Measurements from ENCODE around the gene CMSS1.
A peak's percentile ranks its signal among the peaks of the same experiment; 100 is the strongest.

CMSS1 gene

DNA sequence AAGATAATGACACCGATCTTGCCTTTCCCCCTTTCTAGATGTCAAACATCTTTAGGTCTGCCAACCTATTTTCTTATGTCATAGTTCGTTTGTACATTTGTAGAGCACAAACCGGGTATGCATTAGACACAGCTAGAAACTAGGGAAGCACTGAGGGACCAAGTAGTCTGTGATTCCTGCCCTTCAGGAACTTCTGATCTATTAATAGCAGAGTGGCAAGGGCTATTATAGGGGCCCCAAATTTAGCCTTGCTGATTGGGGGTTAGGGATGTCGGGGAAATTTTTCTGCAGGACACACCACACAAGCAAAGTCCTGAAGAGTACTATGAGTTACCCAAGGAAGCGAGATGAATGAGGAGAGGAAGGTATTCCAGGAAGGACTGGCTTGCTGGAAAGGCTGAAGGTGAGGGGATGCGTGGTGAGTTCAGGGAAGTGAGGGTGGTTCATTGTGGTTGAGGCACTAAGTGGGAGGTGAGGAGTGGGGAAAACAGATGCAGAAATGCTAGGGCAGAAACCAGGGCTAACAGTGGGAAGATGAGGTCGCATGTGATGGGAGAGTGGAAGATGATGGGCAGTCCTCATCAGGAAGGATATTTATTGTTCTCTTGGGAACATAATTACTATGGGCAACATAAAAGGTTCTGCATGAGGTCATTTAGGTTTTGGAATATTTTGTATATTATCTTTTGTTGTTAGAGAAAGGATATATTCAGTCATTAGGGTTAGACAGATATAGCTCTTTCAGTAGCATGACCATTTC, 144.3 kb downstream of the CMSS1 start:
- TF ChIP-seq, protein P1, sequence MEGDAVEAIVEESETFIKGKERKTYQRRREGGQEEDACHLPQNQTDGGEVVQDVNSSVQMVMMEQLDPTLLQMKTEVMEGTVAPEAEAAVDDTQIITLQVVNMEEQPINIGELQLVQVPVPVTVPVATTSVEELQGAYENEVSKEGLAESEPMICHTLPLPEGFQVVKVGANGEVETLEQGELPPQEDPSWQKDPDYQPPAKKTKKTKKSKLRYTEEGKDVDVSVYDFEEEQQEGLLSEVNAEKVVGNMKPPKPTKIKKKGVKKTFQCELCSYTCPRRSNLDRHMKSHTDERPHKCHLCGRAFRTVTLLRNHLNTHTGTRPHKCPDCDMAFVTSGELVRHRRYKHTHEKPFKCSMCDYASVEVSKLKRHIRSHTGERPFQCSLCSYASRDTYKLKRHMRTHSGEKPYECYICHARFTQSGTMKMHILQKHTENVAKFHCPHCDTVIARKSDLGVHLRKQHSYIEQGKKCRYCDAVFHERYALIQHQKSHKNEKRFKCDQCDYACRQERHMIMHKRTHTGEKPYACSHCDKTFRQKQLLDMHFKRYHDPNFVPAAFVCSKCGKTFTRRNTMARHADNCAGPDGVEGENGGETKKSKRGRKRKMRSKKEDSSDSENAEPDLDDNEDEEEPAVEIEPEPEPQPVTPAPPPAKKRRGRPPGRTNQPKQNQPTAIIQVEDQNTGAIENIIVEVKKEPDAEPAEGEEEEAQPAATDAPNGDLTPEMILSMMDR (IDR thresholded peaks at IDR 0.05): no peak
- H3K4me3 ChIP-seq: no peak overlapping the region
- no peak for DNase-seq (ENCODE audit: low spot score)
- peak overlapping the region; percentile 50 to 61 for H3K27ac ChIP-seq

DNA sequence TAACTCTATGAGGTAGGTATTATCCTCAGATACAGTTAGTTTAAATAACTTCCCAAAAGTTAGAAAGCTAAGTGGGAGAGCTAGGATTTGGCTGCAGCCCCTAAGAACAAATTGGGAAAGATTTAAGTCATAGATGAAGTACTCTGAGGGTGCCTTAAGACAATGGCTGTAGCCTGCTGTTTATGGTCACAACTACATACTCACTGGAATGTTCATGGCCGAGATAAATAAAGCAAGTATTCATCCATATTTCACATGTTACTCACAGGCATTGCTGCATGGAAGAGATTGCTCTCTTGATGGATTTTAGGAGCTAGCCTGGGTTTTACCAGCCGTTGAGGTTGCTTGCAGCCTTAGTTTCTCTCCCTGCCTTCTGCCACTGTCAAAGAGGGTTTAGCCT, 145.0 kb downstream of the CMSS1 start:
- no peak for DNase-seq (ENCODE audit: low spot score)
- Histone ChIP-seq H3K27ac (peak overlapping the region in 1 of 2 donors; percentile 63), H3K4me3 (no peak overlapping the region)
- TF ChIP-seq, protein P1 (IDR thresholded peaks at IDR 0.05): no peak

DNA sequence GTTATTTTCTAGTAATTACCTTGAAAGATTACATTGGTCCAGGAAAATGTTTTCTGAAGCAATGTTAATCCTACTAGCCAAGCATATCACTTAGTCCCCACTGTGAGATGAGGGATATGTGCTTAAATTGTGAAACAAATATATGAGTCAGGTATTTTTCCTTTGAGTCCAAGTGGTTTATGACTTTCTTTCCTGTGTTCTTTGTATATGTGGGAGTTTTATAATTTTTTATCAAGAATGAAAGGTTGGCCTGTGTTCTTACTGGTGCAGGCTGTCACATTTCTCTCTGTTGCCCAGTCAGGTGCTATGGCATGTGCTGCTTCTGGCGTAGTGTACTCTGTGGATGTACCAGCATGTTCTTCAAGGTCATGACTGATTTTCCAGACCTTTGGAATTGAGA, 147.4 kb downstream of the CMSS1 start:
- no peak for DNase-seq (ENCODE audit: low spot score)
- Histone ChIP-seq H3K27ac (peak overlapping the region; percentile 73 to 88), H3K4me3 (no peak overlapping the region)
- TF ChIP-seq, protein P1 (IDR thresholded peaks at IDR 0.05): no peak

DNA sequence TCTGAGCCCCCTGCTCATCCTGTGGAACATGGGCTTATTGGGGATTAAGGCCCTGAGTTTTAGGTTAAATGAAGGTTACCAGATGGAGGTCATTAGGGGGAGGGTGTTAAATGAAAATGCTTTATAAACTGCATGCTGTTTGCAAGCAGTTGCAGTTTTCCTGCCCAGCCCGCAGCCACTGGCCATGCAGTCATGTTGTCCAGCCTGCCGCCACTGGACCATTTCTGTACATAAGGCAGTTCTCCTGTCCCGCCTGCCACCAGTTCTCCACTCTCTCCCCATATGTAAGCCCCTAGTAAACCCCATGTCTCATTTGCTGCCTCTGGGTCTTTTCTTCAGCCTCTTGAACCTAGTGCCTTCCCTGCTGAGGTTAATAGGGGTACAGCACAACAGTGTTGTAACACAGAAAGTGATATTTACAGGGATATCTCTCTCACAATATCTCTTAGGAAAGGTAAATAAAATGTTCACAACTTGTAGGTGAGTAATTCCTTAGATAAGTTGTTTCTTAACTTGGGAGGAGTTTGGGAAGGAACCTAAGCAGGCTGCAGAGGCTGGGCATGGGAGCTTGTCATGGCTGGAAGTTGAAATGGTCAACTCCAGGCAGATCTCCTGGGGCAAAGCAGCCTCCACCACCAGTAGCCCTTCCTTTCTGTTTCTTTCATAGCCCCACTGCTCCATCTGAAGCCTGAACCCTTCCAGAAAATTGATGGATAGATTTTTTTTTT, 148.2 kb downstream of the CMSS1 start:
- no peak for DNase-seq (ENCODE audit: low spot score)
- TF ChIP-seq, protein P1 (IDR thresholded peaks at IDR 0.05): no peak
- Histone ChIP-seq H3K4me3 (no peak overlapping the region), H3K27ac (peak overlapping the region; percentile 73 to 88)

DNA sequence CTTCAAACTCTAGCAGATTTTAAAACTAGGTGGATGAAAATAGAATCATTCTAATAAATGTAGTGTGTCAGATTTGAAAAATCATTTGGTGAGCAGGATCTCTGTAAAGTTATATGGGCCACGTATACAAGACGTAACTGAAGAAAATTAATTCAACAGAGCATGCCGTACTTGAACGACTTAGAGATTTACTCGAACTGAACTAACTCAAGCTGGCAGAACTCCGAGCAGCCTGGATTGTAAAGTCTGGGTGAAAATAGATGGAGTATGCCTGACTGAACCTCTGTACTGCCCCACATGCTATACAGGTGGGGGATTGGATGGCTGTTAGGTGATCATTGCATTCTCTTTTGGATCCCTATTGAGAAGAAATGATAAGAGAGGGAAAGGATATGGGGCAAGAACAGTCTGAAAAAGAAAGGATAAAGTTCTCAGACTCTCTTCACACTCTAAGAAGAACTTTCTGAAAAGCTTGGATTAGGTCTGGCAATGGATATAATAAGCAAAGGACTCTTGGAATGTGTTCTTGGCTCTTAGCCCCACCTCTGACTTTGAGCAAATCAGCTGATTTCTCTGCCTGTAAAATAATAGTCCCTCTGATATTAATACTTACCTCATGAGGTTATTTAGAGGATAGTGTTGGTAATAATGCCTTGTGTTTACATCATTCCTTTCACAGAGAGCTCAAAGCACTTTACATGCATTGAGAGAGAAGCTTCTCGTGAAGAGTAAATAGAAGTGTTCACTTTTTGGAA, 149.2 kb downstream of the CMSS1 start:
- no peak for DNase-seq (ENCODE audit: low spot score)
- Histone ChIP-seq H3K27ac (peak overlapping the region; percentile 73 to 88), H3K4me3 (peak overlapping the region; percentile 54)

DNA sequence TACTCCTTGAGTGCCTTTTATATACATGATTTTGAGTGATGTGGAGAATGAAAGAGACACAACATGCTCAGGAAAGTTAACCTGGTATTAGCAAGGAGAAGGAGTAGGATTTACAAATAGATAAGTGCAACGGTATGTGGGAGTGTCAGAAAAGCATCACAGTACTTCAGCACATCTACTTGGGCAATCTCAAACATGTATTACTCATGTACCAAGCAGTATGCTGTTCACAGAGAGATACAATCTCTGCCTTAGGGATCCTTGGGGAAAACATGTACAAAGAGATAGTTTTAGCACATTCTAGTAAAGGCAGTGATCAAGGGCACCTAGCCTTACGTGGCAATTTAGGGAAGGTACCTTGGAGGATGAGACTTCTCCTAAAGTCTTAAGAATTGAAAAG, 150.1 kb downstream of the CMSS1 start:
- TF ChIP-seq, protein P1 (IDR thresholded peaks at IDR 0.05): no peak
- Histone ChIP-seq H3K4me3 (no peak overlapping the region), H3K27ac (peak overlapping the region; percentile 73 to 88)
- no peak for DNase-seq (ENCODE audit: low spot score)

More for the DNA sequence above, 149.2 kb downstream of the CMSS1 start:
- TF ChIP-seq, protein P1 (IDR thresholded peaks at IDR 0.05): no peak
